ENCODE results near the gene C11orf21.

The C11orf21 gene

DNA sequence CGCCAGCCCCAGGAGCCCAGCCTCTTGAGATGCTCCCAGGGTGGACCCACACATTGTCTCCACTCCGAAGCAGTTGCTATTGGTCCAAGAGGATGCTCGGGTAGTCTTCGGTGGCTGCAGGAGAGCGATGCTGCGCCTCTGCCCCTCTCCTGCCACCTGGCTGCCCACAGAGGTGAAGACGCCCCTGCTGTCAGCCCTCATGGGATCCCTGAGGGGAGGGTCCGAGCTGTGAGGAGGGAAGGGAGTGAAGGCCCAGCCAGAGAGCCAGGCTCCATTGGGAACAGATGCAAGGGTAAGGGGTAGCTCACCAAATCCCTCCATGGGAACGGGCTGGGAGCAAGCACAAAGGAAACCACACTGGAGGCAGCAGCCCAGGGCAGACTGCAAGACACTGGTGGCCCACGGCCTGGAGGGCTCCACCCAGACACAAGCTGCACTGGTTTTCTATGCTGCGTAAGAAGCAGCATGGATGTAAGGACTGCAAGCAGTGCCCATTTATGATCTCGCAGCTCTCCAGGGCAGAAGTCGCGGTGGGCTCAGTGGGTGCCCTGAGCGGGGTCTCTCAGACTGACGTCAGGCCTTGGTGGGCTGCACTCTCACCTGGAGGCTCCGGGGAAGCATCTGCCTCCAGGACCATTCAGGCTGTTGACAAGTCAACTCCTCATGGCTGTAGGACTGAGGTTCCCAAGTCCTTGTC lies 15.8 kb upstream of the C11orf21 start:
- in situ Hi-C loops (cut with HindIII; ENCODE audit: low pct_unique_long_range_greater_than_20kb, low sequenced_read_pairs) = no loop called here
- DNase-seq (ENCODE audit: low read depth in 1 of 2, low spot score in 1 of 2) = no peak
- TF ChIP-seq JUND (IDR thresholded peaks at IDR 0.05; ENCODE audit: low read depth) = no peak

- in situ Hi-C loops (cut with HindIII; ENCODE audit: low pct_unique_long_range_greater_than_20kb, low sequenced_read_pairs) = no loop called here
- DNase-seq (ENCODE audit: low read depth in 1 of 2, low spot score in 1 of 2) = no peak
- no peak for TF ChIP-seq JUND (IDR thresholded peaks at IDR 0.05; ENCODE audit: low read depth)
These were observed 15.2 kb upstream of the C11orf21 start for GRCh38 chr11:2316963-2317244.

DNA sequence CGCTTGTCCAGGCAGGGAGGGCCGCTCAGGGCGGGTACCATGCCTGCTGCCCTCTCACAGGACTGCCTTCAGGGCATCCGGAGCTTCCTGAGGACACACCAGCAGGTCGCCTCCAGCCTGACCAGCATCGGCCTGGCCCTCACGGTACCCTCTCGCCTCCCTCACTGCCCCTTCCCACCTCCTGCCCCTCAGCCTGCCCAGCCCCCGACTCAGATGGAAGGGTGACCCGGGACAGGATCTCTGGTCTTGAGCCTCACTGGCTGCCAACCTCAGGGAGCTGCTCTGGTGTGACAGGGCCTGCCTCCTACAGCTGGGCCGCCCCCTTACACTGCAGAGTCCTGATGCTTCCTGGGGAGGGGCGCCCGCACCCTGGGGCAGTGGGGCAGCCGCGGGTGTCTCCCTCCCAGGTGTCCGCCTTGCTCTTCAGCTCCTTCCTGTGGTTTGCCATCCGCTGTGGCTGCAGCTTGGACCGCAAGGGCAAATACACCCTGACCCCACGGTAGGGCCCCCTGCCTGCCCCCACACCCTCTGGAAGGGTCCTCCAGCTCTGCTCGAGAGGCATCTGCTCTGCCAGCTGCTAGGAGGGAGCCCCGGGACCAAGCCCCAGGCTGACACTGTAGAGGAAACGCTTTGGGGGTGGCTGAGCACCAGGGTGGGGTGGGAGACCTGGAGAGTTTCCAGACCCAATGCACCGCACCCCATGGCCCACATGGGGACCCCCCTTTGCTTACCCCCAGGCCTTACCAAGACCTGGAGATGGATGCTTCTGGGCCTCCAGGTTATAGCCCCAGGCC lies 14.6 kb upstream of the C11orf21 start:
- TF ChIP-seq JUND (IDR thresholded peaks at IDR 0.05; ENCODE audit: low read depth) = no peak
- in situ Hi-C loops (cut with HindIII; ENCODE audit: low pct_unique_long_range_greater_than_20kb, low sequenced_read_pairs) = no loop called here
- no peak for DNase-seq (ENCODE audit: low read depth in 1 of 2, low spot score in 1 of 2)

DNA sequence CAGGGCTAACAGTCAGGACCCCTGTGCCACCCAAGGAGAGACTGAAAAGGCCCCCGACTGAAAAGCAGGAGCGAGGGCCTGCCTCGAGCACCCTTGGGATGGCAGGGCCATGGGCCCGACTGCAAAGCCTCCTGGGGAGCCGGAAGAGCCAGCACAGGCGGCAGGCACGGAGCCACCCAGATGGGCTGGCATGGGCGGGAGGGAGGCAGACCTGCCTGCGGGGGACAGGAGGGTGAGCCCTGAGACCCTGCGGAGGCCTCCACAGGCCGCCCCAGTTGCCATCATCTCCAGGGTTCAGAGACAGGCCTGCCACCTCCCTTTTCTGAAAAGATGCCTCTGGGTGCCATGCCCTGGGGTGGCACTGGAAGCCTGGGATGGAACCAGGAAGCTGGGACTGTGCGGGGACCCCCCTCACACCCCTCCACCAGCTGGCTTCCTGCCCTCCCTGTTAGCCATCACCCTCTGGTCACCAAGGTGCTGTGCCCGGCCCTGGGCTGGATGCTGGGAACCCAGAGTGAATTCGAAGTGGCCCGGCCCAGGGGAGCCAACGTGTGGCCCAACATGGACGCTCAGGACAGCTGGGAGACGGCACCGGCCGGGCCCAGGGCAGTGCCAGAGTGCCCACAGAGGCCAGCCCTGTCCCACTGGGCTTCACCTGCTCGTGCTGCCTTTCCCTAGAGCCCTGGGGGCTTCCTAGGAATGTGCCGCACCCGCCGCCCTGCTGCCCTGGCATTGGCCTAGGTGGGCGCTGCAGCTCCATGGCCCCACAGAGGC lies 13.9 kb upstream of the C11orf21 start:
- no peak for TF ChIP-seq JUND (IDR thresholded peaks at IDR 0.05; ENCODE audit: low read depth)
- no peak for DNase-seq (ENCODE audit: low read depth in 1 of 2, low spot score in 1 of 2)
- in situ Hi-C loops (cut with HindIII; ENCODE audit: low pct_unique_long_range_greater_than_20kb, low sequenced_read_pairs) = no loop called here

- DNase-seq (ENCODE audit: low read depth in 1 of 2, low spot score in 1 of 2) = no peak
- in situ Hi-C loops (cut with HindIII; ENCODE audit: low pct_unique_long_range_greater_than_20kb, low sequenced_read_pairs) = no loop called here
- no peak for TF ChIP-seq JUND (IDR thresholded peaks at IDR 0.05; ENCODE audit: low read depth)
These were observed 13.0 kb upstream of the C11orf21 start for GRCh38 chr11:2314525-2315394.

DNA sequence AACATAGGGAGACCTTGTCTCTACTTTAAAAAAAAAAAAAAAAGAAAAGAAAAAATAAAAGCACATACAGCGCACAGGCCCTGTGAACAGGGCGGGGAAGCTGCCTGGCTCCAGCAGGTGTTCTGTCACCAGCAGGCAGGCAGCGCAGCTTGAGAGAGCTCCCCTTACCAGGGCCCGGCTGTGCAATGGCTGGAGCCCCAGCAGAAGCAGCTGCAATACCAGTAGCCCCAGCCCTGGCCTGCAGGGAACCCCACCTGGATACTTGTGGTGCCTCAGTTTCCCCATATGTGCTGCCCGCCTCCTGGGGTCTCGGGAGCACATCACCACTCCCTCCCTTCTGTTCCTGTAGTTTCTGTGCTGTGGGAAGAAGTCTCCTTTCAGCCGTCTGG lies 12.4 kb upstream of the C11orf21 start:
- no peak for TF ChIP-seq JUND (IDR thresholded peaks at IDR 0.05; ENCODE audit: low read depth)
- in situ Hi-C loops (cut with HindIII; ENCODE audit: low pct_unique_long_range_greater_than_20kb, low sequenced_read_pairs) = no loop called here
- no peak for DNase-seq (ENCODE audit: low read depth in 1 of 2, low spot score in 1 of 2)

GRCh38 chr11:2313051-2313951 lies 11.6 kb upstream of the C11orf21 start:
- no peak for DNase-seq (ENCODE audit: low read depth in 1 of 2, low spot score in 1 of 2)
- in situ Hi-C loops (cut with HindIII; ENCODE audit: low pct_unique_long_range_greater_than_20kb, low sequenced_read_pairs) = no loop called here
- TF ChIP-seq JUND (IDR thresholded peaks at IDR 0.05; ENCODE audit: low read depth) = no peak

DNA sequence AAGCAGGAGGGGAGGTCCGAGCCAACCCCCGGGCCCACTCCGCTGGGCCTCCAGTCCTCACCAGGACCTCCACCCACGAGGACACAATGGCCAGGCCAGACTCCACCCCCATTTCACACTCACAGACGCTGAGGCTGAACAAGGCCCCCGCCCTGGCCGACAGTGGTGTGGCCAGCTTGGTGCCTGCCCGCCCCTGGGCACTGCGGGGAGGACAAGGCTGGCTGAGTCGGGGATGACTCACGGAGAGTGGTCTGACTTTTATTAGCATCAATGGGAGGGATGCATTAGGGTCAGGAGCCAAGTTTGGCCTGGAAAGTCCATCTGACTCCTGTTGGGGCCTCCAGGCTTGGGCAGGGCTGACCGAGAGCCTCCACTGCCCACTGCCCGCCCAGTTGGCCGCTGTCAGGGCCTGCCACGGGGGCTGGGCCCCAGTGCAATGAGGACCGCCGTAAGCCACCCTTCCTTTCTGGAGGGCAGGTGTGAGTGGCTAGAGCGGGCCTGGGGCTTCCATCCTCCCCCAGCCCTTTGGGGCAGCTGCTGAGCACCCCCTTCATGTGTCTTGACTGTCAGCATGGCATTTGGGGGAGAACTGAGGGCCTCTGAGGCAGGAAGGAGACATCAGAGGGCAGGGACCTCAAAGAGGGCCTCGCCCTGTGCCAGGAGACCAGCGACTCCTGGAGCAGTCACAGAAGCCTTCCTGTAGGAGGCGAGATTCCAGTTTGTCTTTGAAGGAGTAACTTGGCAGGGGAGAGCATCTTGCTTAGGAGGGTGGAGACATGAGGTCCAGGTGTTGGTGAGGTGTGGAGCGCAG lies 10.7 kb upstream of the C11orf21 start:
- in situ Hi-C loops (cut with HindIII; ENCODE audit: low pct_unique_long_range_greater_than_20kb, low sequenced_read_pairs) = no loop called here
- no peak for DNase-seq (ENCODE audit: low read depth in 1 of 2, low spot score in 1 of 2)
- TF ChIP-seq JUND (IDR thresholded peaks at IDR 0.05; ENCODE audit: low read depth) = no peak

GRCh38 chr11:2311353-2312133 lies 9.8 kb upstream of the C11orf21 start:
- TF ChIP-seq JUND (IDR thresholded peaks at IDR 0.05; ENCODE audit: low read depth) = no peak
- no peak for DNase-seq (ENCODE audit: low read depth in 1 of 2, low spot score in 1 of 2)
- in situ Hi-C loops (cut with HindIII; ENCODE audit: low pct_unique_long_range_greater_than_20kb, low sequenced_read_pairs) = no loop called here

DNA sequence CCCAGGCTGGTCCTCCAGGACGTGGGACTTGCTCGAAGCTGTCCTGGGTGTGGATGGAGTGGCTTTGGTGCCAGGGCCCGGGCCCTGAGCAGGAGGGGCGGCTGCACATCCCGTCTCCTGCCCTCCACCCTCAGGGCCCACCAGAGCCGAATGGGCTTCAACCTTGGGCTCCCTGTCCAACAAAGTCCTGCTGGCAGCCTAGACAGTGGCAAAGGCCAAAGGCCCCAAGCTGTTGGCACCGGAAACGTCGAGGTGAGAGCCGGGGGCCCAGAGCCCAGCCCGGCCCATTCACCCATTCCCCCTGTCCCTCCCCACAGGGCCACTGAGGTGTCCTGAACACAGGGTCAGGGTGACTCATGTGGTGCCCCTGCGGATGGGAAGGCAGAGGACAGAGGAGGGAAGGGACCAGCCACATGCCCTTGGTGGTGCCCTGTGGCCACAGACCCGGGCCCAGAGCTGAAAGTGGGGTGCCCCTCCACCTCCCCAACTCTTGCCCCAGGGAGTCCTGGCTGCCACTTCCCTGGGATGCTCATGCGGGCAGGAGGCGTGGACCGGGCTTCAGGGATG lies 9.2 kb upstream of the C11orf21 start:
- TF ChIP-seq JUND (IDR thresholded peaks at IDR 0.05; ENCODE audit: low read depth) = no peak
- in situ Hi-C loops (cut with HindIII; ENCODE audit: low pct_unique_long_range_greater_than_20kb, low sequenced_read_pairs) = no loop called here
- no peak for DNase-seq (ENCODE audit: low read depth in 1 of 2, low spot score in 1 of 2)
